HG03460 (cell line): ENCODE results near the gene CCDC97.
A peak's percentile ranks its signal among the peaks of the same experiment; 100 is the strongest.
"Not testable (repeated sequence)": the region's sequence is repeated elsewhere in the genome, so short reads cannot be mapped to it uniquely, and the experiment has no call there.

ENCODE experiments used
- ATAC-seq: cut with Tn5 transposase; IDR thresholded peaks from one replicate; pipeline ENCODE4 v1.9.1; 2021; ENCODE audit not compliant: unreplicated experiment

The CCDC97 gene

DNA sequence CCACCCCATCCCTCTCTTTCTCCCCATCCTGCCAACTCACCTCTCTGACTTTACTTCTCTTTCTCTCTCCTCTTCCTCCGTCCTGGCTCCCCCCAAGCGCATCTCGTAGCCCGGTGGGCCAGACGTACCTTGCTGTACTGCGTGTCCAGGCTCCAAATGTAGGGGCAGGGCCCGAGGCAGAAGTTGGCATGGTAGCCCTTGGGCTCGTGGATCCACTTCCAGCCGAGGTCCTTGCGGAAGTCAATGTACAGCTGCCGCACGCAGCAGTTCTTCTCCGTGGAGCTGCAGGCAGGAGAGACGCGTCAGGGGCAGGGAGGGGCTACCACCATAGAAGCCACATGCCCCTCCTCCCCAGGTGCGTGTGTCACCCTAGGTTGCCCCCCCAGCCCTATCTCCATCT, 22.0 kb downstream of the CCDC97 start:
- ATAC-seq = no peak

DNA sequence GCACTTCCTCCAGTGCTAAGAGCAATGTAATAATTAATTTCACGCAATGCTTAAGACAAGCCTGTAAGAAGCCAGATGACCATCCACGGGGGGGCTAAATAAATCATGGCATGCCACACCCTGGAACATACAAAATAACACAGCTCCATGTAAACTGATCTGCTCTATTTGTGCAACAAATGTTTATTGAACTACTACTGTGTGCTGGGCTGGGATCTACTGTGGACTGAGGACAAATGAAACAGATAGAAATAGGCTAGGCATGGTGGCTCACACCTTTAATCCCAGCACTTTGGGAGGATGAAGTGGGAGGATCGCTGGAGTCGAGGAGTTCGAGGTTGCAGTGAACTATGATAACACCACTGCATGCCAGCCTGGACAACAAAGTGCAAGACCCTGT, 22.5 kb downstream of the CCDC97 start:
- no peak for ATAC-seq

DNA sequence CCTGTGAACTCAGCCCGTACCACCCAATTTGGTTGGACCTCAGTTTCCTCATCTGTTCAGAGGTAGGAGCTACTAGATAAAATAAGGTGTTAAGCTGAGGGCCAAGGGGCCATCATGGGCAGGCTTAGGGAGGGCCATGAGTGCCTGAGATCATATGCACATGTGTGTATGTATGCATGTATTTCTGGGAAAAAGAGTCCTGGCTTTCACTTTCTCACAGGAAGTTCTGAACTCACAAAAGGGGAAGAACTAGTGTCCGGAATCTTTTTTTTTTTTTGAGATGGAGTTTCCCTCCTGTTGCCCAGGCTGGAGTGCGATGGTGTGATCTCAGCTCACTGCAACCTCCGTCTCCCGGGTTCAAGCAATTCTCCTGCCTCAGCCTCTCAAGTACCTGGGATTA, 24.8 kb downstream of the CCDC97 start:
- no peak for ATAC-seq

DNA sequence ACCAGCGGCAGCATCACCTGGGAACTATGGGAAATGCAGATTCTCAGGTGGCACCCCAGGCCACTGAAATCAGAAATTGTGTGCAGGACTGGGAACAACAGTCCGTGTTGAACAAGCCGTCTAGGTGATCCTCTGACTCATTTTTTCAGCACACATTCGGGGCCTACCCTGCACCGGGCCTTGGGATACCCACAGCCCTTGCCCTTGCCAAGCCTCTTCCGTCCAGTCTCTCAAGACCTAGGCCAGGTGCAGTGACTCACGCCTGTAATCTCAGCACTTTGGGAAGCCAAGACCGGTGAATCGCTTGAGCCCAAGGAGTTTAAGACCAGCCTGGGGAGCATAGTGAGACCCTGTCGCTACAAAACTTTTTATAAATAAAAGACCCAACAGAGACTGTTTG, 25.5 kb downstream of the CCDC97 start:
- ATAC-seq = no peak

DNA sequence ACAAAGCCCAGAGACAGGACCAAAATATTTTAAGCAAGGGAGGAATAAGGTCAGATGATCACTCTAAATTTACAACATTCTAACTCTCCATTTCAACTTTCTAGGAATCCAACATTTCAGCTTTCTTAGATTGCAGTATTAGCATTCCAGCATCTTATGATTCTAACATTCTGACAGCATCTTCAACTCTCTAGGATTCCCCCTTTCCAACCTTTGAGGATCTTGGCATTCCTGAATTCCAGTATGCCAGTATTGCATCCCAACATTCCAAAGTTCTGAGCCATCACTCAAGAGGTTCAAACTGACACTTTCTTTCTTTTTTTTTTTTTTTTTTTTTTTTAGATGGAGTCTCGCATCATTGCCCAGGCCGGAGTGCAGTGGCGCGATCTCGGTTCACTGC, 30.0 kb downstream of the CCDC97 start:
- no peak for ATAC-seq

DNA sequence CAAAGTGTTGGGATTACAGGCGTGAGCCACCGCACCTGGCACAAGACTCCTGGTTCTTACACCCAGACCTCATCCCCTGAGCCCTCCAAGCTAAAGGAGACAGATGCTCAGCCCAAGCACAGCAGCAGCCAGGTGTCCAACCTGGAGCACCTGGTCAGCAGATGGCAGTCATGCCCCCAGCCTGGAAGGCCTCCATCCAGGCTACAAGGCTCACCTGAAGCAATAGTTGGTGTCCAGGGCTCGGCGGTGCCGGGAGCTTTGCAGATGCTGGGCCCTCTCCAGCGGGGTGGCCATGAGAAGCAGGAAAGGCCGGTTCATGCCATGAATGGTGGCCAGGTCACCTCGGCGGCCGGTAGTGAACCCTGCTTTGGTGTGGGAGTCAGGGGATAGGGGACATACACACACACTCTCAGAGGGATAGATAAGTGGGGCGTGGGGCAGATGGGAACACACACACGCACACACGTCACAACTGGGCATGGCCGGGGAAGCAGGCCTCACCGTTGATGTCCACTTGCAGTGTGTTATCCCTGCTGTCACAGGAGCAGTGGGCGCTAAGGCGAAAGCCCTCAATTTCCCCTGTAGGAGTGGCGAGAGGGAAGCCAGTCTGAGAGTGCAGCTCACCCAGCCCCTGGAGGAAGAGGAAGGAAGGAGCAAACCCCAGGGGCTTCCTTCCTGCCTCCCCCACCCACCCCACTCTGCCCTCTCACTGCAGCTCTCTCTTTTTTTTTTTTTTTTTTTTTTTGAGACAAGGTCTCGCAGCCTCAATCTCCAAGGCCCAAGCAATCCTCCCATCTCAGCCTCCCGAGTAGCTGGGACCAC, 31.9 kb downstream of the CCDC97 start:
- no peak for ATAC-seq

DNA sequence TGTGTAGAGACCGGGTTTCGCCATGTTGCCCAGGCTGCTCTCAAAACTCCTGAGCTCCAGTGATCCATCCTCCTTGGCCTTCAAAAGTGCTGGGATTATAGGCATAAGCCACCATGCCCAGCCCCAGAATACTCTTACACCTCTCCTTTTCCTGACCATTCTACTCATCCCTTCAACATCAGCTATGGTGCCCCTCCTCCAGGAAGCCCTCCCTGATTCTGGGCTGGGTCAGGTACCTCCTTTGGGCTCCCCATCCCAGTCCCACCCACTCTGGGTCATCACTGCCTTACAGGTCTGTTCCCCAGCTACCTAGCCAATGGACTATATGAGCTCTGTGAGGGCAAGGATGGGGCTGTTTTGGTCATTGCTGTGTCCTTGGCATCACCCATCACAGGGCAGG, 34.2 kb downstream of the CCDC97 start:
- no peak for ATAC-seq

DNA sequence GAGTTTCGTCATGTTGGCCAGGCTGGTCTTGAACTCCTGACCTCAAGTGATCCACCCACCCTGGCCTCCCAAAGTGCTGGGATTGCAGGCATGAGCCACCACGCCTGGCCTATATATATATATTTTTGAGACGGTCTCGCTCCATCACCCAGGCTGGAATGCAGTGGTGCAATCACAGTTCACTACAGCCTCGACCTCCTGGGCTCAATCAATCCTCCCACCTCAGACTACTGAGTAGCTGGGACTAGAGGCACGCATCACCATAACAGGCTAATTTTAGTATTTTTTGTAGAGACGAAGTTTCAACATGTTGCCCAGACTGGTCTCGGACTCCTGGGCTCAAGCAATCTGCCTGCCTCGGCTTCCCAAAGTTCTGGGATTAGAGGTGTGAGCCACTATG, 36.9 kb downstream of the CCDC97 start:
- ATAC-seq = not testable (repeated sequence)

DNA sequence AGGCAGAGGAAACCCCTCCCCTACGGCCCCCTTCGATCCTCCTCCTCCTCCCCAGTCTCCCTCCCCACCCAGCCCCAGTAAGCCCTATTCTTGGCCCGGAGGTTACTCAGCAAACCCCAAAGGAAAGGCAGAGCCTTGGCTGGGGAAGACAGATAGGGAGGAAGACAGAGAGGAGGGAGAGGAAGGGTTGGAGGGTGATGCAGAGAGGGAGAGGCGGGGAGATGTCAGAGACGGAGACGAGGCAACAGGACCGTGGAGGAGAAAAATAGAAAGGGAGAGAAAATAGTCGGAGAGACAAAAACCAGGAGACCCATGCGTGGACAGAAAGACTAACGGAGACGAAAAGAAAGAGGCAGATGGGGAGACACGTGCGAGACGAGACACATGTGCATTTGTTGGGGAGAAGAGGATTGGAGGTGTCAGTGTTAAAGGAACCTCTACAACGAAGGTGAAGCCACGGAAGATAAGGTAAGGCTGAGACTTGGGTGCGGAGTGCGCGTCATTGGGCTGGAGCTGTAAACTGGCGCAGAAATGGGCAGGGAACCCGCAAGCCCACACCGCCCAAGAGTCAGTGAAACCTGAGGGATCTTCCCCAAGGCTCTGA, 40.9 kb downstream of the CCDC97 start:
- ATAC-seq = no peak

DNA sequence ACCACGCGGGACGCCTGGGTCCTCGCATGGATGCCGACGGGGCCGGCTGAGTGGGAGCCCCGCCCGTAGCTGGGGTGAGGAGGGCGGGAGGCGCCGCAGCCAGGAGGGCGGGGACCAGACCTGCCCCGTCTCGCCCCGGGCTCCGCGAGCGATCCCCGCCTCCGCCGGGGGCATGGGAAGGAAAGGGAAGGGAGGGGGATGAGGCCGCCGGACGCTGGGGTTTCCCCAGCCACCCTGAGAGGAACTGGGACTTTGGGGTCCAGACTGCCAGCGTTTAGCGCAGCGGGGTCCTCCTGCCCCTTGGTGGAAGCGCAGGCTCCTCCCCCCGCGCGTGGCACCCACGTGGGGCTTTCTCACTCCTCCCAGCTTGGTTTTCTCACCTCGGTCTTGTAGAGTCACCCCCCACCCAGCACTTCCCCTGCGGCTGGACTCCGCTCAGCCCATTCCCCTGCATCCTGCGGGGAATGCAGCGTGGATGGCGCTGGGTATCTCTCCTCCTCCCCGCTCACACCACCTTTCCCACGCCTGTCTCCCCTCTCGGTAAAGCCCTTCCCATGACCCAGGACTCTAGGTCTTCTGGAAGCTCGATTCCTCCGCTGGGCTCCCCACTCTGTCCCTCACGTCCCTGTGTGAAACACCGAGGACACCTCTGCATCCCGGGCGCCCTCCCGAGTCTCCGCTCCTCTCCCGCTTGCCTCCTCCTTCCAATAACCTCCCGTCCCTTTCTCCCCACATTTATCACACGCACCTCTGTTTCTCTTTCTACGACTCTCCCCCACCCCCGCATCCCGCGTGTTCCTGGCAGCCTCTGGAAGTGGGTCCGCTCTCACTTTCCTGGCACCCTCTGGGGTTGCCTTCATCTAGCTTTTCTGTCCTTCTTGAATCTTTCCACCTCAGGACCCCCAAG, 41.6 kb downstream of the CCDC97 start:
- peak; percentile 32 for ATAC-seq

DNA sequence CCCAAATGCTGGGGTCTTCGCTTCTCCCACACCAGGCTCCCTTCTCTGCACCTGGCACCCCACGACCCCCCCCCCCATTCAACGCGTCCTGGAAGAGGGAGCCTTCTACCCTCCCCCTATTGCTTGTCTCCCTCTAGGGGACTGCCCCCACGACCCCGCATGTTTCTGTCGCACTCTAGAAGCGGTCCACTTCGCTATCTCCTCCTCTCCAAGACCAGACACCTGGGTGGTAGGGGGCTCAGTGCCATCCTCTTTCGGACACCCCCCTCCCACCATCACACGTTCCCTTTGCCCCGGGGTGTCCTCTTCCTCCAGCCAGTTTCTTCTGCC, 42.3 kb downstream of the CCDC97 start:
- no peak for ATAC-seq

DNA sequence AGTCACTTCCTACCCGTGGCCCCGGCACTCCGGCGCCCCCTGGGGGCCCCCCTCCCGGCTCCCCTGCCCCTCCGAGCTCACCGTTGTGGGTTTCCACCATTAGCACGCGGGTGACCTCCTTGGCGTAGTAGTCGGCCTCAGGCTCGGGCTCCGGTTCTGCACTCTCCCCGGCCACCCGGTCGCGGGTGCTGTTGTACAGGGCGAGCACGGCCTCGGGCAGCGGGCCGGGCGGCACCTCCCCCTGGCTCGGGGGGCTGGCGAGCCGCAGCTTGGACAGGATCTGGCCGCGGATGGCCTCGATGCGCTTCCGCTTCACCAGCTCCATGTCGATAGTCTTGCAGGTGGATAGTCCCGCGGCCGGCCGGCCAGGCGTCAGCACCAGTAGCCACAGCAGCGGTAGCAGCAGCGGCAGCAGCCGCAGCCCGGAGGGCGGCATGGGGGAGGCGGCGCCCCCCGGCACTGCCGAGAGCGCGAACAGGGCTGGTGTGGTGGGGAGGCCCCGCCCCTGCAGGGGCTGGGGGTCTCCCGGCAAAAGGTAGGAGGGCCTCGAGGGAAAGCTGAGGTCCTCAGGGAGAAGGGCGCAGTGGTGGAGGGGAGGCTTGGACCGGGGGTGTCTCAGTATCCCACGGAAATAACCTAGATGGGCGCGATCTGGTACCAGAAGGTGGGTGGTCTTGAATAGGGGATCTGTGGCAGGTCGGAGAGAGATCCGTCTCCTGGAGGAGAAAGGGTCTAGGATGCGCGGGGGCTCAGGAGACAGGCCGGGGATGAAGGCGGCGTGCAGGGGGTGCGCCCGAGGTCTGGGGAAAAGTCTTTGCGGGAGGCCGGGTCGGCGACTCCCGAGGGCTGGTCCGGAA, 42.9 kb downstream of the CCDC97 start:
- ATAC-seq = no peak

DNA sequence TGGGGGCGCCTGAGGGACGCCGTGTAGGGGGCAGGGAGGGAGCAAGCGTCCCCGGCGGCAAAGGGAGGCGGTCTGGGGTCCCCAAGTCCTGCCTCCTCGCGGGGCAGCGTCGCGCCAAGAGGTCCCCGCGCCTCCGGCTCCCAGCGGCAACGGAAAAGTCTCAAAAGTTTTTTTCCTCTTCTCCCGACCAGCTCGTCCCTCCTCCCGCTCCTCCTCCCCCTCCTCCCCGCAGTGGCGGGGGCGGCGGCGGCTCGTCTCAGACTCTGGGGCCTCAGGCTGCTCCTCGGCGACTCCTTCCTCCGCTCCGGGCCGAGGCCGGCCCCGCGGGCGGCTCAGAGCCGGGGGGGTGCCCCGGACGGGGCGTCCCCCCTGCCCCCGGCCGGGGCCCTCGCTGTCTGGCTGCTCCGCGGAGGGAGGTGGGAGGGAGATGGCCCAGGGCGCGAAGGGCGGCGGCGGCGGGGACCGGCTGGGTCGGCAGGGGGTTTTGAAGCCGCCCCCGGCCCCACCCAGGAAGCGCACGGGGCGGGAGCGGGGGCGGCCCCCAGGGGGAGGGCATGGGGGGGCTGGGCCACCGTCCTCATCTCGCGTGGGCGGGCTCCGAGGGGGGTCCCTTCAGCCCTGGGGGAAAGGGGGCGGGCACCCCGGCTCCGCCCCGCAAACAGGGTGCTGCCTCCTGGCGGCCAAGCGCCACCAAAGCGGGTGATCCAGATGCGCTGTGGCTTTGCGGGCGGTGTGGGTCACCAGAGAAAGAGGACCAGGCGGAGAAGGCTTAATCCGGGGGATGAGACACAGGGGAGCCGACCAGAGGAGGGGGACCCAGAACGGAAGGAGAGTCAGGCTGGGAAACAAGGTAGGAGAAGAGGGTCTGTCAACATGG, 43.7 kb downstream of the CCDC97 start, which contains the start of gene TGFB1:
TSS of gene TGFB1 (minus strand) at position 457 of the 877 bp plus-strand sequence. CDS start 878 bp downstream, outside the sequence.
- ATAC-seq = no peak

DNA sequence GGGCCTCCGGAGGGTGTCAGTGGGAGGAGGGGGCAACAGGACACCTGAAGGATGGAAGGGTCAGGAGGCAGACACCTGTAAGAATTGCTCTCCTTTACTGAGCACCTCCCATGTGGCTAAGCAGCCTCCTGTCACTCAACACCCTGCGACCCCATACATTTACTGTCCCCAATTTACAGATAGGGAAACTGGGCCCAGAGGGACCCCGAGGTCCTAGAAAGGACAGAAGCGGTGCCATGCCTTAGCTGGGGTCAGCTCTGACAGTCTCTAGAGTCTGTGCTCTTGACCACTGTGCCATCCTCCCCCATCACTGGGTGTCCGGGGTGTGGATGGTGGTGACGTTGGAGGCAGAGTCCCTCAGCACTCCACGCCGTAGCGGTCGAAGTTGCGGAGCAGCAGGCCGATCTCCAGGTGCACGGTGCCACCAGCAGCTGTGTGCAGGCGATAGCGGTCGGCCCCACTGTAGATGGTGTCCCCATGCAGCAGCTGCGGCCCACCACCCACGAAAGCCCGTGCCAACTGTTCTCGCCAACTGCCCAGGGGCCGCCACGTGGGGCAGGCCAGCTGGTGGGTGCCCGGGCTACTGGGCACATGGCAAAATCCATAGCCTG, 44.5 kb downstream of the CCDC97 start:
- no peak for ATAC-seq

DNA sequence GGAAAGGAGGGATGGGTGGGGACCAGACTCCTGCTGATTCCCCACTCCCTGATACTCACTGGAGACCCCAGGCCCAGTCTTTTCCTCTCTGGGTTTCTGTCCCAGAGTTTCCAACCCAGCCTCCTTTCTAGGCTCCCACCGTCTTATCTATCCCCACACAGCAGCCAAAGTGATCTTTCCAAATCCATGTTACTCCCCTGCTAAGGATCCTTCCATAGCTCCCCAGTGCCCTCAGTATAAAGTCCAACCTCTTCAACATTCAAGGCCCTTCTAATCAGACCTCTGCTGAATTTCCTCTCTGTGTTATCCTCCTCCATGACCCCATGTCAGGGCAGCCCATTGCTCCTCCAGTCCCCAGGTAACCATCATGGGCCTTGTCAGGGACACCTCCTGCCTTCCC, 45.1 kb downstream of the CCDC97 start:
- no peak for ATAC-seq

DNA sequence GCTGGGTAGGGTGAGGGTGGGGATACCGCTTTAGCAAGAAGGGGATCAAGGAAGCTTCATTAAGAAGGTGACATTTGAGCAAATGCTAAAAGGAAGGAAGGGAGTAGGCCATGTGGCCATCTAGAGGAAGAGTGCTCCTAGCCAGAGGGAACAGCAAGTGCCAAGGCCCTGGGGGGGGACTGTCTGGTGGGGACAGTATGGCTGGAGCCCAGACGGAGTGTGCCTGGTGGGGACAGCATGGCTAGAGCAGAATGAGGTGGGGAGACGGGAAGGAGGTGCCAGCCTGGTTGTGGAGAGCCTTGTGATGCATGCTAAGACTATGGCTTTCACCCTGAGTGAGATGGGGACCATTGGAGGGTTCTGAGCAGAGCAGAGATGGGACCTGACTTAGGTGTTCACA, 45.8 kb downstream of the CCDC97 start:
- ATAC-seq = no peak

DNA sequence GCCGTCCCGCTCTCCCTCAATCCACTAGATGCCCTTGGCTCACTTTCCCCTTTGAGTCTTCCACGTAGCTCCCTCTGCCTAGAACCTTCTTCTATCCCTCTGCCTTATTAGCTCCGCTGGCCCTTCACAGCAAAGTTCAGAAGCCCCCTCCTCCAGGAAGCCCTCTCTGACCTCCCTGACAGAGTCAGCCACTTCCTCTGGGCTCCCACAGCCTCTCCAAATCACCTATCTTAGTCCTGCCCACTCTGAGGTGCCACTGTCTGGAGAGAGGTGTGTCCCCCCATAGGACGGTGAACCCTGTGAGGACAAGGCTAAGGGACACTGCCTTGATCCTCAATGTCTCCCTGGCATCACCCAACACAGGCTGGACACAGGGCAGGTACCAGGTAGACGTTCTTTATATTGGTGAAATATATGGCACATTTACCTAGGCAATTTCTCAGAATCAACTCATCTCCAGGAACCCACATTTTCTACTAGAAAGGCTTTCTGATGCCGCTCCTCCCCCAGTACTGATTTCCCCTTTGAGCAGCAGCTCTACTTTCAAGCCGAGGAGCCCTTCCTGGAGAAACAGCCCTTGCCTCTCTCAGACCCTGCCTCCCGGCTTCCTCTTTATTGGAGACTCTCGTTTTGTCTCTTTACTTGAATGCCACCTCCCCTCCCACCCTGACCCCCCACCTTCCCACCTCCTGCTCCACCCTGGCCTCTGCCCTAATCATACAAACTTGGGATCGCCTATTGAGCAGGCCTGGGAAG, 47.2 kb downstream of the CCDC97 start:
- ATAC-seq = no peak

DNA sequence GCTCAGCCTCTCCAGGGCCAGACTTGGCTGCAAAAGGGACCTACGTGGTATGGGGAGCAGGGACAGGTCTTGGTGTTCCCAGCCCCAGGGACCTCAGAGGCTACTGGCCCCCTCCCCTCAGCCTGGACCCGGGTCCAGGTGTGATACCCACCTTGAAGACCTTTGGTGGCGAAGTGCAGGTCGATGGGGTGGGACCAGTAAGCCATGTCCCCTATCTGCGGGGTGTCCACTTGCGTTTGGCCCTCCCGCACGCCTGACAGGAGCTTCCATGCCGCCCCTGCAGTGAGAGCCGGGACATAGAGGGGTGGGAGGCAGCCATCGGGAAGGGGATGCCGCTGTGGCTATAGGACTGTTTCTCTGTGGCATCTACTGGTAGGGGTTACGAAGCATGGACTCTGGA, 47.8 kb downstream of the CCDC97 start:
- ATAC-seq = no peak

DNA sequence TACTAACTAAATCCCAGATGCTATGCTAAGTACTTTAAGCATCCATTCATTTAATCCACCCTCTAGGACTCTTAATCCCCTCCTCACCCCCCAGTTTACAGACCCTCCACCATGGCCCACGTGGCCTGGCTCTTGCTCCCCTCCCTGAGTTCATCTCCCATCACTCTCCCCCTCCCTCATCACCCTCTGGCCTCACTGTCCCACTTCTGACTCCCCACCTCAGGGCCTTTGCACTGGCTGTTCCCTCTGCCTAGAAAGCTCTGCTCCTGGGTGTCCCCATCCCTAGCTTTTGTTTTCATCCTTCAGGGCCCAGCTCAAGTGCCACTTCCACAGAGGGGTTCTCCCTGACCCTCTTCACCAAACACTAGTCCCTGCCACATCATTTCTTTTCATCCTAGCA, 49.8 kb downstream of the CCDC97 start:
- no peak for ATAC-seq
